Liver (tissue), 9 donors: Measurements from ENCODE around the gene EML3. TPM values are rescaled to one million over a fixed set of nuclear protein-coding genes. Genes with fewer than 3 reads are reported as not detected.
A peak's percentile ranks its signal among the peaks of the same experiment; 100 is the strongest.
"Not testable (repeated sequence)": the region's sequence is repeated elsewhere in the genome, so short reads cannot be mapped to it uniquely, and the experiment has no call there.

Experiments
- DNase-seq: peaks from one replicate; pipeline ENCODE4 v3.0.0-alpha.2; 2017; ENCODE audit warnings: low spot score
- H3K27ac ChIP-seq, 2 donors: one replicate each; pipeline ENCODE4 v1.7.0; 2013; ENCODE audit warnings: inconsistent platforms in 2 of 2, low read length in 2 of 2, control low read depth in 1 of 2, low read depth in 1 of 2, mild to moderate bottlenecking in 1 of 2
- H3K27me3 ChIP-seq, 4 donors: one replicate each; pipeline versions ENCODE4 v1.6.1 to v1.7.0; 2013; ENCODE audit warnings: low read length in 3 of 4, inconsistent platforms in 1 of 4, mild to moderate bottlenecking in 1 of 4, moderate library complexity in 1 of 4; ENCODE audit not compliant: control insufficient read depth in 4 of 4, insufficient read depth in 4 of 4
- H3K36me3 ChIP-seq, 4 donors: one replicate each; pipeline versions ENCODE4 v1.6.1 to v1.7.0; 2013; ENCODE audit warnings: low read length in 3 of 4, mild to moderate bottlenecking in 3 of 4, low read depth in 1 of 4, moderate library complexity in 1 of 4; ENCODE audit not compliant: control insufficient read depth in 4 of 4, insufficient read depth in 3 of 4
- H3K4me1 ChIP-seq, 4 donors: one replicate each; pipeline versions ENCODE4 v1.6.1 to v1.7.0; 2013; ENCODE audit warnings: low read length in 3 of 4, mild to moderate bottlenecking in 3 of 4, moderate library complexity in 1 of 4; ENCODE audit not compliant: control insufficient read depth in 4 of 4, insufficient read depth in 4 of 4
- H3K4me3 ChIP-seq, 3 donors: one replicate each; pipeline versions ENCODE4 v1.6.1 to v1.7.0; 2013; ENCODE audit warnings: low read length in 3 of 3, control low read depth in 1 of 3, low read depth in 1 of 3, mild to moderate bottlenecking in 1 of 3
- H3K9ac ChIP-seq, 2 donors: one replicate each; pipeline ENCODE4 v1.7.0; 2013; ENCODE audit warnings: low read length in 2 of 2, mild to moderate bottlenecking in 2 of 2, moderate library complexity in 2 of 2, control low read depth in 1 of 2, low read depth in 1 of 2
- H3K9me3 ChIP-seq, 4 donors: one replicate each; pipeline versions ENCODE4 v1.6.1 to v1.7.0; 2013; ENCODE audit warnings: low read length in 3 of 4; ENCODE audit not compliant: control insufficient read depth in 4 of 4
- ATF3 ChIP-seq: IDR thresholded peaks from 2 replicates; pipeline ENCODE4 v1.6.1; 2016; ENCODE audit warnings: antibody characterized with exemption
- CTCF ChIP-seq: fragments of 150-350 bp; IDR thresholded peaks from 2 replicates; pipeline ENCODE4 v1.5.1; 2017; ENCODE audit warnings: improper control_type of control experiment, low read depth, low read length; ENCODE audit not compliant: missing input control
- EGR1 ChIP-seq, 2 donors: IDR thresholded peaks; 2 replicates each; pipeline ENCODE4 v1.6.1; 2016 to 2018; ENCODE audit warnings: antibody characterized with exemption in 2 of 2, low read depth in 2 of 2
- FOXA1 ChIP-seq: IDR thresholded peaks from 2 replicates; pipeline ENCODE4 v1.6.1; 2016; ENCODE audit warnings: antibody characterized with exemption
- FOXA2 ChIP-seq: IDR thresholded peaks from 2 replicates; pipeline ENCODE4 v1.6.1; 2016; ENCODE audit warnings: antibody characterized with exemption
- GABPA ChIP-seq, 2 donors: IDR thresholded peaks in 1 of 2; conservative IDR thresholded peaks in 1 of 2; 2 replicates each; pipeline ENCODE4 v1.6.1; 2016; ENCODE audit warnings: antibody characterized with exemption in 2 of 2, mild to moderate bottlenecking in 1 of 2, moderate library complexity in 1 of 2
- HNF4A ChIP-seq, 2 donors: conservative IDR thresholded peaks; 2 replicates each; pipeline ENCODE4 v1.6.1; 2016; ENCODE audit warnings: antibody characterized with exemption in 2 of 2, mild to moderate bottlenecking in 2 of 2
- HNF4G ChIP-seq: IDR thresholded peaks from 2 replicates; pipeline ENCODE4 v1.6.1; 2016; ENCODE audit warnings: antibody characterized with exemption
- JUND ChIP-seq, 2 donors: IDR thresholded peaks; 2 replicates each; pipeline ENCODE4 v1.6.1; 2016; ENCODE audit warnings: antibody characterized with exemption in 2 of 2
- MAX ChIP-seq: IDR thresholded peaks from 2 replicates; pipeline ENCODE4 v1.6.1; 2016; ENCODE audit warnings: antibody characterized with exemption
- NR2F2 ChIP-seq: IDR thresholded peaks from 2 replicates; pipeline ENCODE4 v1.6.1; 2016; ENCODE audit warnings: antibody characterized with exemption
- RAD21 ChIP-seq, 2 donors: IDR thresholded peaks; 2 replicates each; pipeline ENCODE4 v1.6.1; 2016; ENCODE audit warnings: antibody characterized with exemption in 2 of 2, mild to moderate bottlenecking in 2 of 2
- REST ChIP-seq: IDR thresholded peaks from 2 replicates; pipeline ENCODE4 v1.6.1; 2016; ENCODE audit warnings: antibody characterized with exemption, mild to moderate bottlenecking
- RXRA ChIP-seq, 2 donors: IDR thresholded peaks; 2 replicates each; pipeline ENCODE4 v1.6.1; 2017 to 2018; ENCODE audit warnings: antibody characterized with exemption in 2 of 2, mild to moderate bottlenecking in 1 of 2
- SP1 ChIP-seq: IDR thresholded peaks from 2 replicates; pipeline ENCODE4 v1.6.1; 2018; ENCODE audit warnings: antibody characterized with exemption, mild to moderate bottlenecking
- TAF1 ChIP-seq: conservative IDR thresholded peaks from 2 replicates; pipeline ENCODE4 v1.6.1; 2016; ENCODE audit warnings: antibody characterized with exemption, mild to moderate bottlenecking
- YY1 ChIP-seq: IDR thresholded peaks from 2 replicates; pipeline ENCODE4 v1.6.1; 2016; ENCODE audit warnings: antibody characterized with exemption, mild to moderate bottlenecking
- ZBTB33 ChIP-seq: IDR thresholded peaks from 2 replicates; pipeline ENCODE4 v1.6.1; 2016; ENCODE audit warnings: antibody characterized with exemption
- WGBS: extraction: QIAGEN DNeasy Blood & Tissue Kit; methylation state at CpG from one replicate; pipeline ENCODE4 v1.1.7; 2013; 5-methylcytosine and 5-hydroxymethylcytosine counted together
- polyA plus RNA-seq, 2 donors: library from polyadenylated mRNA; stranded (reverse) in 1 of 2; unstranded in 1 of 2; fragments of 200-250 nt in 1 of 2; fragments of >200 nt in 1 of 2; fragmentation: Nextera tagmentation in 1 of 2; extraction: Ambion mirVana in 1 of 2; gene quantifications; one replicate each; pipeline versions ENCODE4 v1.2.1 to v1.2.3, GENCODE V29; 2013 to 2015
- total RNA-seq, 2 donors: library from RNA; depleted of rRNA; stranded (reverse); fragments of >200 nt; gene quantifications; one replicate each; pipeline ENCODE4 v1.2.3, GENCODE V29; 2014
- donor health status: healthy.
- donor health status: healthy.
- donor health status: healthy.
- donor health status: healthy.
- donor health status: healthy.

The EML3 gene
- total and polyA plus RNA-seq, 4 donors: 6.0 to 19.3 (median 13.6) TPM

GRCh38 chr11:62561677-62562230 lies 50.8 kb downstream of the EML3 start:
- H3K9ac ChIP-seq, H3K27ac ChIP-seq, H3K4me3 ChIP-seq, H3K27me3 ChIP-seq, DNase-seq, H3K9me3 ChIP-seq: not testable (repeated sequence)
- H3K36me3 ChIP-seq: peaks cover 13 to 42% (median 29%) of the 10 kb centered on the region in 4 donors
- 66% methylated on average over 3 of the region's 3 CpGs for WGBS
- H3K4me1 ChIP-seq: peaks cover 1 to 34% (median 25%) of the 10 kb centered on the region in 4 donors

- 25% methylated on average over 2 of the region's 2 CpGs for WGBS
- peak overlapping the region in 1 of 2 donors; percentile 19 for H3K9ac ChIP-seq
- H3K36me3 ChIP-seq: peaks cover 13 to 33% (median 24%) of the 10 kb centered on the region in 4 donors
Observed at GRCh38 chr11:62560566-62561103, 51.9 kb downstream of the EML3 start.

More at GRCh38 chr11:62560566-62561103, 51.9 kb downstream of the EML3 start:
- Histone ChIP-seq H3K27me3 (no peaks in the 10 kb centered on the region), H3K9me3 (no peaks in the 10 kb centered on the region), H3K27ac (peak overlapping the region; percentile 19 to 46), H3K4me1 (peaks cover under 1 to 31% (median 22%) of the 10 kb centered on the region in 4 donors), H3K4me3 (no peak overlapping the region)
- peak; percentile 72 for DNase-seq
- TF ChIP-seq FOXA2 (peak; percentile 11), GABPA (IDR thresholded peaks at IDR 0.05 in 1 of 2, conservative IDR thresholded peaks at IDR 0.05 in 1 of 2) (no peak), TAF1 (no peak), ATF3 (peak; percentile 23), JUND (IDR thresholded peaks at IDR 0.05) (peak in 1 of 2 donors; percentile 40), RXRA (IDR thresholded peaks at IDR 0.05) (peak; percentile 14 to 22), RAD21 (IDR thresholded peaks at IDR 0.05) (peak; percentile 91 to 94), MAX (peak; percentile 7), CTCF (peak; percentile 76), YY1 (peak; percentile 16), FOXA1 (no peak), NR2F2 (peak; percentile 45), HNF4G (no peak), SP1 (no peak), HNF4A (conservative IDR thresholded peaks at IDR 0.05) (peak in 1 of 2 donors; percentile 22), ZBTB33 (no peak), EGR1 (IDR thresholded peaks at IDR 0.05; ENCODE audit: low read depth in 2 of 2) (no peak), REST (no peak)
